Activated CD4-positive, alpha-beta T cell treated with anti-CD3 and anti-CD28 coated beads for 24 hours (primary cell): ENCODE results near the gene CCDC24.

Experiments used
- DNase-seq, 2 donors: peaks; one replicate each; pipeline ENCODE4 v3.0.0-alpha.2; 2020; ENCODE audit warnings: low read depth in 2 of 2

CCDC24 gene

GRCh38 chr1:43991476-43992231 lies at the start of gene CCDC24:
Gene CCDC24 (plus strand): TSS chr1:43991599. CDS start chr1:43991879, 280 bp downstream.
- DNase-seq, result peak; percentile 50 to 70

GRCh38 chr1:43942411-43942810 lies 49.0 kb upstream of the CCDC24 start:
- no peak for DNase-seq

- no peak for DNase-seq
Measured at GRCh38 chr1:43944860-43945259, 46.5 kb upstream of the CCDC24 start.

- DNase-seq, result no peak
Measured at GRCh38 chr1:43945674-43946235, 45.6 kb upstream of the CCDC24 start.

GRCh38 chr1:43946236-43947060 lies 45.0 kb upstream of the CCDC24 start, which contains the start of gene IPO13:
Gene IPO13 (plus strand): TSS chr1:43946950. CDS start chr1:43947601, 651 bp downstream.
- DNase-seq, result peak; percentile 88 to 91

GRCh38 chr1:43947061-43947873 lies 44.1 kb upstream of the CCDC24 start:
- no peak for DNase-seq

GRCh38 chr1:43947874-43948437 lies 43.4 kb upstream of the CCDC24 start:
- DNase-seq, result no peak

GRCh38 chr1:43949678-43950077 lies 41.7 kb upstream of the CCDC24 start:
- no peak for DNase-seq

GRCh38 chr1:43951021-43951985 lies 40.1 kb upstream of the CCDC24 start:
- no peak for DNase-seq

- DNase-seq, result no peak
Measured at GRCh38 chr1:43952731-43953346, 38.6 kb upstream of the CCDC24 start.

GRCh38 chr1:43953361-43953760 lies 38.0 kb upstream of the CCDC24 start:
- no peak for DNase-seq

GRCh38 chr1:43954036-43954435 lies 37.4 kb upstream of the CCDC24 start:
- no peak for DNase-seq

GRCh38 chr1:43956234-43956633 lies 35.2 kb upstream of the CCDC24 start:
- no peak for DNase-seq

- no peak for DNase-seq
Measured at GRCh38 chr1:43957407-43958040, 33.9 kb upstream of the CCDC24 start.

- no peak for DNase-seq
Measured at GRCh38 chr1:43958351-43959255, 32.8 kb upstream of the CCDC24 start.

GRCh38 chr1:43960798-43961197 lies 30.6 kb upstream of the CCDC24 start:
- DNase-seq, result no peak

- DNase-seq, result no peak
Measured at GRCh38 chr1:43961692-43962091, 29.7 kb upstream of the CCDC24 start.

- no peak for DNase-seq
Measured at GRCh38 chr1:43962324-43962723, 29.1 kb upstream of the CCDC24 start.
